Ureter (tissue), 1 donor: ENCODE data around the gene GRAMD1C. TPM values are rescaled to one million over a fixed set of nuclear protein-coding genes. Genes with fewer than 3 reads are reported as not detected.

Experiments
- DNase-seq: peaks from one replicate; pipeline ENCODE4 v3.0.0-alpha.2; 2020; ENCODE audit warnings: low spot score
- total RNA-seq: library from RNA; stranded (reverse); gene quantifications from one replicate; pipeline ENCODE4 v1.2.4, GENCODE V29; 2023
- donor health status: DM: yes; HTN: yes; CAD: no.

Gene GRAMD1C
- total RNA-seq, 1 donor from 2014 or later = 11.1 TPM

DNA sequence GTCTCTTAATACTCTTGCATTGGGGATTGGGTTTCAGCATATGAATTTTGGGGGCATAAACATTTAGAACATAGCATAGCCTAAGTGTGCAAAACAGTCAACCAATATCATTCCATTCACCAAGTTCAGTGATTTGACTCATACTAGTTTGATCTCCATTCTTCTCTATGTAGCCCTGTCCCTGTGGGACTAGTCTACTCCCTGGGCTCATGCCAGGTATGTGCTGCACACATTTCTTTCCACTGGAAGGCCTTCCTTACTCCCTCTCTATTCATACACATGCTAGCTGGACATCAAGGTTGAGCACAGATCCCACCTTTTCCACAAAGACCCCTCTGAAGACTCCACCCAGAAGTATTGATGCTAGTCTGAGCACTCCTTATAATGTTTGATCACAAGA lies 114.3 kb downstream of the GRAMD1C start:
- DNase-seq = no peak

- DNase-seq = no peak
Observed at GRCh38 chr3:113953677-113954076, 115.1 kb downstream of the GRAMD1C start.

- no peak for DNase-seq
Observed at GRCh38 chr3:113954091-113954685, 115.6 kb downstream of the GRAMD1C start.

DNA sequence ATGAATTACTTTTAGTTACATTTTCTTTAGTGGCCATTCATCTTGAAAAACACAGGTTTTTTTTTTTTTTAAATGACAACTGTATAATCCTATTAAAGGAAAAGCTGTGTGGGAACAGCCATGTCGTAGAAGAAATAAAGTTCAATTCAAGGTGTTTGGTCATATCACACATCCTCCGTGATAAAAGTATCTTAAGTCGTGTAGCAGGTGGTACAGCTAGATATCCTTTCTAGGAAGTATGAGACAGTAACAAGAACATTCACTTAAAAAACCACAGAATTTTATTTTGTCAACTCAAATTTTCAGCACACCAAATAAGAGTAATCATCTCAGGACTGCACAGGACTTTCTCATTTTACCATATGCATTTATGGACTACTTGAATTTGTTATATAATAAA lies 125.3 kb downstream of the GRAMD1C start:
- no peak for DNase-seq

DNA sequence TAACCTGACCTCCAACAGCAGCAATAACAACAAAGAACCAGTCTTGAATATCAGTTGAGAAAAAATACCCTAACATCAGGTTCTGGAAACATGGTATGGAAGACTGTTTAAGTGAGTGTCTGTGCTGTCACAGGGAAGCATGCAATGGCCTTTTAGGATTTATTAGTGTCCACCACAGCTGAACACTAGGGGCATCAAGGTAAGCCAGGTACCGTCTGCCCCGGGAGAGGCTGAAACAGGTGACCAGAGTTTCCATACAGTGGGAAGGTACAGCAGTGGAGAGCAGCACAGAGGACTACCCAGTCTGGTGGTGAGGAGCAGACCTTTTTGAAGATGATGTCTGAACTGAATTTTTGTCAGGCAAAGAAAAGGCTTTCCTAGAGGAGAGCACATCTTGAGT lies 127.6 kb downstream of the GRAMD1C start:
- DNase-seq = no peak

DNA sequence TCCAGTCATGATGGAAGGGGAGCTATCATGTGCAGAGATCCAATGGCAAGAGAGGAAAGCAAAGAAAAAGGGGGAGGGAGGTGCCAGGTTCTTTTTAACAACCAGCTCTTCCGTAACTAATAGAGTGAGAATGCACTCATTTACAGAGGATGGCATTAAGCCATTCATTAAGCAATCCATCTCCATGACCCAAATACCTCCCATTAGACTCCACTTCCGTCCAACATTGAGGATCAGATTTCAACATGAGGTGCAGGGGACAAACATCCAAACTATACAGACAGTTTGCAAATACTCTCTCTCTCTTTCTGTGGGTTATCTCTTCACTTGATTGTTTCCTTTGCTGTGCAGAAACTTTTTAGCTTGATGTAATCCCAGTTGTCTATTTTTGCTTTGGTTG lies 130.4 kb downstream of the GRAMD1C start:
- DNase-seq = no peak

- no peak for DNase-seq
Observed at GRCh38 chr3:113977822-113978221, 139.2 kb downstream of the GRAMD1C start.

GRCh38 chr3:113979916-113980315 lies 141.3 kb downstream of the GRAMD1C start:
- no peak for DNase-seq

DNA sequence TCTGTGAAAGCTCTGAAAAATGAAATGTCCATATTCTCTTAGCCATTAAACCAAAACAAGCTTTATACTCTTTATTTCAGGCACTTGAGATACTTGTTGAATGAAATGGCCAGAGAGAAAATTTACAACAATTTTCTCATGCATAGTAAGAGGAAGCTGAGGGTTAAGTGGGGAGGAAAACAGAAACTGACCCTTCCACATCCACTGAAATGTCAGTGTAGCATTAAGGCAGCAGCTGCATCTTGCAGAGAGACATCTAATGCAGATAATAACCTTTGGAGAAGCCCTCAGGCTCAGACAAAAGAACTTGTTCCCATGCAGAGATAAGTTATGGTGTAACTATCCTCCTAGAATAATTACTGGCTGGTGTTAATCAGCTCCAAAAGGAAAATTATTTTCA lies 143.2 kb downstream of the GRAMD1C start:
- DNase-seq = no peak

DNA sequence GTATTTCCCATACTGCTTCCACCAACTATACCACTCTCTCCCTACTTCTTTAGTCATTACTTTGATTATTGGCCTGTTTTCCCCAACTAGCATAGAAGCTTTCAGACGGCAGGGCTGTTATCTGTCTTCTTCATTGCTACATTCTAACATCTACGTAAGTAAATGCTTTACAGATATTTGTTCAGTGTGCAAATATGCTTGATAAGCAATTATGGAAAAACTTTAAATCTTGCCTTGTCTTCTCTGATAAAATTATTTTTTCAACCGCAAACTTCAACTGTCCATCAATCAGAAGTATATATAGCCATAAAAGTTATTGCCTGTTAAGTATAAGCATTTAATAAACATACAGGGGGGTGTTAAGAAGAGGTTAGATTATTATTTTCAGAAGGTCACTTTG lies 145.0 kb downstream of the GRAMD1C start:
- DNase-seq = no peak

DNA sequence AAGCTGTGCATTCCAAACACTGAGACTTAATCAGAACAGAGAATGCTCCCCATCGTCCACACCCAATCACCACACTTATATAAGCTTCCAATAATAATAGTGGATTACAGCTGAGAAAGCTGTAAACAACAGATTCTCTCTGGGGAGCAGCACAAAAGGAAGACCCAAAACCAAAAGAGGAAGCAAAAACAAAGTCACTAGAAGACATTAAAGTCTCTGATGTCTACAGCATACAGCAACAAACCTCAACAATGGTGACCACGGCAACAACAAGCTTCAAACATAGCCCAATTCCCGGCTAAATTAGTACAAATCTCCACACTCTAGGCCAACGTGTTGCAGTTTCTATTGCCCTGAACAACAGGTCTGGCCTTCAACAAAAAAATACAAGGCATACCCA lies 147.0 kb downstream of the GRAMD1C start:
- no peak for DNase-seq

Other genes with a start within 250 kb of the GRAMD1C start
- 19.3 TPM for gene USF3, start 142.1 kb upstream of the GRAMD1C start, total RNA-seq
- gene NAA50, start 92.5 kb upstream of the GRAMD1C start, total RNA-seq = 118 TPM
- gene ATP6V1A, start 91.8 kb upstream of the GRAMD1C start, total RNA-seq = 71.4 TPM
- gene ZDHHC23, start 109.2 kb downstream of the GRAMD1C start, total RNA-seq = 10.4 TPM
- 16.0 TPM for gene CCDC191, start 217.7 kb downstream of the GRAMD1C start, total RNA-seq
- gene QTRT2, start 217.9 kb downstream of the GRAMD1C start, total RNA-seq = 41.4 TPM